Hepatocyte (in vitro differentiated cells): ENCODE data around the gene SYNJ1. TPM values are rescaled to one million over a fixed set of nuclear protein-coding genes. Genes with fewer than 3 reads are reported as not detected.

Experiments
- DNase-seq: peaks from one replicate; pipeline ENCODE4 v3.0.0-alpha.2; 2016; ENCODE audit warnings: low spot score
- H2AFZ ChIP-seq: fragments of 200-600 bp; sonication (generic); 2 replicates; pipeline ENCODE4 v1.6.0; 2016; ENCODE audit warnings: antibody characterized with exemption, mild to moderate bottlenecking
- H3K27ac ChIP-seq: fragments of 200-600 bp; sonication (generic); 2 replicates; pipeline ENCODE4 v1.5.1; 2016; ENCODE audit warnings: mild to moderate bottlenecking
- H3K27me3 ChIP-seq: fragments of 200-600 bp; sonication (generic); 2 replicates; pipeline ENCODE4 v1.6.1; 2016
- H3K36me3 ChIP-seq: fragments of 200-600 bp; sonication (generic); replicated peaks from 2 replicates; pipeline ENCODE4 v1.5.1; 2016; ENCODE audit warnings: low read depth; ENCODE audit not compliant: insufficient read depth
- H3K4me1 ChIP-seq: fragments of 200-600 bp; sonication (generic); 2 replicates; pipeline ENCODE4 v1.5.1; 2016; ENCODE audit warnings: mild to moderate bottlenecking, moderate library complexity; ENCODE audit not compliant: insufficient read depth
- H3K4me2 ChIP-seq: fragments of 200-600 bp; sonication (generic); 2 replicates; pipeline ENCODE4 v1.6.0; 2016
- H3K4me3 ChIP-seq: fragments of 200-600 bp; sonication (generic); 2 replicates; pipeline ENCODE4 v1.5.1; 2016; ENCODE audit warnings: mild to moderate bottlenecking
- H3K79me2 ChIP-seq: fragments of 200-600 bp; sonication (generic); 2 replicates; pipeline ENCODE4 v1.6.0; 2017; ENCODE audit warnings: mild to moderate bottlenecking
- H3K9me2 ChIP-seq: fragments of 200-600 bp; sonication (generic); replicated peaks from 2 replicates; pipeline ENCODE4 v1.6.0; 2017; ENCODE audit warnings: mild to moderate bottlenecking; ENCODE audit not compliant: insufficient read depth
- H3K9me3 ChIP-seq: fragments of 200-600 bp; sonication (generic); 2 replicates; pipeline ENCODE4 v1.5.1; 2016; ENCODE audit warnings: low read depth, mild to moderate bottlenecking
- H4K20me1 ChIP-seq: fragments of 200-600 bp; sonication (generic); 2 replicates; pipeline ENCODE4 v1.6.0; 2016; ENCODE audit warnings: mild to moderate bottlenecking; ENCODE audit not compliant: insufficient read depth, poor library complexity, severe bottlenecking
- CTCF ChIP-seq: fragments of 200-600 bp; sonication (generic); IDR thresholded peaks from 2 replicates; pipeline ENCODE4 v1.5.1; 2016; ENCODE audit warnings: antibody characterized with exemption, mild to moderate bottlenecking; ENCODE audit not compliant: poor library complexity
- EZH2 ChIP-seq: fragments of 200-600 bp; sonication (generic); IDR thresholded peaks from 2 replicates; pipeline ENCODE4 v1.6.1; 2016; ENCODE audit warnings: antibody characterized with exemption, mild to moderate bottlenecking, borderline replicate concordance
- EZH2phosphoT487 ChIP-seq: fragments of 200-600 bp; sonication (generic); IDR thresholded peaks from one replicate; pipeline ENCODE4 v1.6.1; 2018; ENCODE audit warnings: antibody characterized with exemption, mild to moderate bottlenecking, low read depth, moderate library complexity; ENCODE audit not compliant: unreplicated experiment, severe bottlenecking
- WGBS: methylation state at CpG from one replicate; pipeline ENCODE4 v1.1.6; 2016; ENCODE audit warnings: low lambda C conversion rate; ENCODE audit errors: missing lambda C conversion rate; 5-methylcytosine and 5-hydroxymethylcytosine counted together
- polyA plus RNA-seq: library from polyadenylated mRNA; unstranded; fragments of >200 nt; fragmentation: Nextera tagmentation; extraction: Ambion mirVana; gene quantifications from 2 replicates; pipeline ENCODE4 v1.2.1, GENCODE V29; 2016
- total RNA-seq: library from RNA; depleted of rRNA; stranded (reverse); fragments of >200 nt; gene quantifications from 2 replicates; pipeline ENCODE4 v1.2.3, GENCODE V29; 2014

SYNJ1 gene
- total and polyA plus RNA-seq, 2 experiments from 2014 or later = 3.9 to 8.9 TPM

GRCh38 chr21:32693581-32693980, 34.2 kb downstream of the SYNJ1 start:
- Histone ChIP-seq H4K20me1 (no peaks in the 10 kb centered on the region), H2AFZ (no peak overlapping the region), H3K79me2 (no peaks in the 10 kb centered on the region), H3K9me3 (no peaks in the 10 kb centered on the region), H3K27me3 (no peaks in the 10 kb centered on the region), H3K4me3 (no peak overlapping the region), H3K36me3 (no peaks in the 10 kb centered on the region), H3K9me2 (no peaks in the 10 kb centered on the region), H3K27ac (no peak overlapping the region), H3K4me2 (no peak overlapping the region), H3K4me1 (no peaks in the 10 kb centered on the region)
- no peak for DNase-seq
- TF ChIP-seq EZH2phosphoT487 (no peak), EZH2 (no peak), CTCF (no peak)

GRCh38 chr21:32690085-32690484, 37.7 kb downstream of the SYNJ1 start:
- TF ChIP-seq CTCF (no peak), EZH2 (no peak), EZH2phosphoT487 (no peak)
- no peak overlapping the region for H3K4me2 ChIP-seq

GRCh38 chr21:32687643-32688345, 40.0 kb downstream of the SYNJ1 start:
- WGBS = 89% methylated on average over 4 of the region's 4 CpGs

More at GRCh38 chr21:32690085-32690484, 37.7 kb downstream of the SYNJ1 start:
- no peaks in the 10 kb centered on the region for H3K9me2 ChIP-seq
- H3K36me3 ChIP-seq = no peaks in the 10 kb centered on the region
- 50% methylated on average over 3 of the region's 3 CpGs for WGBS
- H3K79me2 ChIP-seq = no peaks in the 10 kb centered on the region
- H3K4me3 ChIP-seq = no peak overlapping the region
- no peaks in the 10 kb centered on the region for H3K4me1 ChIP-seq
- H3K9me3 ChIP-seq = no peaks in the 10 kb centered on the region
- H3K27ac ChIP-seq = no peak overlapping the region
- no peaks in the 10 kb centered on the region for H3K27me3 ChIP-seq
- H2AFZ ChIP-seq = no peak overlapping the region
- no peak for DNase-seq
- H4K20me1 ChIP-seq = no peaks in the 10 kb centered on the region

More at GRCh38 chr21:32687643-32688345, 40.0 kb downstream of the SYNJ1 start:
- H3K27me3 ChIP-seq = no peaks in the 10 kb centered on the region
- no peak overlapping the region for H3K4me2 ChIP-seq
- no peaks in the 10 kb centered on the region for H3K9me2 ChIP-seq
- no peak overlapping the region for H2AFZ ChIP-seq
- no peak for DNase-seq
- H3K9me3 ChIP-seq = no peaks in the 10 kb centered on the region
- no peak overlapping the region for H3K27ac ChIP-seq
- H4K20me1 ChIP-seq = no peaks in the 10 kb centered on the region
- no peaks in the 10 kb centered on the region for H3K36me3 ChIP-seq
- no peak overlapping the region for H3K4me3 ChIP-seq
- TF ChIP-seq EZH2 (no peak), CTCF (no peak), EZH2phosphoT487 (no peak)
- H3K79me2 ChIP-seq = no peaks in the 10 kb centered on the region
- no peaks in the 10 kb centered on the region for H3K4me1 ChIP-seq
